T47D (cell line): ENCODE data around the gene CMSS1.

ENCODE experiments used
- DNase-seq, 2 experiments: peaks; one replicate each; pipeline versions ENCODE4 v3.0.0 to v3.0.0-alpha.2; 2011 to 2012; ENCODE audit warnings: low read depth in 1 of 2, low spot score in 1 of 2
- JUND ChIP-seq: IDR thresholded peaks from 2 replicates; pipeline ENCODE4 v1.6.1; 2012; ENCODE audit warnings: low read depth
- in situ Hi-C: cut with HindIII; loops from 2 replicates; pipeline ENCODE4 v1.10.0; 2016; ENCODE audit warnings: low sequenced_read_pairs, low pct_unique_long_range_greater_than_20kb

The CMSS1 gene

DNA sequence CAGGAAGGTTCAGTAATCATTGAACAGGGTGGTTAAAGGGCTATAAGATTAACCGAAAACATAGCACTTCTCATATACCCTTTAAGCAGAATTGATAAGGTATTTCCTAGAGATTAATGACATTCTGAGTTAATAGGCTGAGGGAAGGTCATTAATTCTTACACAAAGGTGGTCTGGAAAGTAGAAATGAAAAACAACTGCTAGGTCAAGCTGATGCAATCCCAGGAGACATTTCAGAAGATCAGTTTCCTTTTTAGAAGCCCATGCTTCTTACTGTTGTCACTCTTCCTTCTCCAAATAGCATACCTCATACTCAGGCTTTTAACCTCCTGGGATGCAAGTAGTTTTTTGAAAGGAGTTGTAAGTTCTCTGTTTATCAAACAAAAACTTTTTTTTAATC, 287.8 kb downstream of the CMSS1 start:
- DNase-seq: no peak
- TF ChIP-seq JUND: no peak
- in situ Hi-C loops: no loop called here

DNA sequence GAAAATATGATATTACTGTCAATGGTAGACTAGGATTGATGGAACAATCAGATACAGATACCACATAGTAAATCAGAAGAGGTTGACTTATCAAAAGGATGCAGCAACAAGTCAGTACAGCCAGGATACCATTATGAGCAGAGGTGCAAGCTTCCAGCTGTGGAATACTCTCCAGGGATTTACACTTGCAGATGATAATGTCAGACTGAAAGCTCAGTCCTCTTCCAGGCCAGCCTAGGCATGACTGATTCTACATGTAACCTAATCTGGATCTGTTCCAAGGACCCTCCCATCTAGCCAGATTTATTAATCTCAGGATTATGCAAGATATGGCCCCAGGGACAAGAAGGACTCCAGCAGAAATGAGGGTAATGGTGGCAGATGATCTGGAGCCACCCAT, 288.4 kb downstream of the CMSS1 start:
- no peak for TF ChIP-seq JUND
- in situ Hi-C loops: no loop called here
- DNase-seq: no peak

DNA sequence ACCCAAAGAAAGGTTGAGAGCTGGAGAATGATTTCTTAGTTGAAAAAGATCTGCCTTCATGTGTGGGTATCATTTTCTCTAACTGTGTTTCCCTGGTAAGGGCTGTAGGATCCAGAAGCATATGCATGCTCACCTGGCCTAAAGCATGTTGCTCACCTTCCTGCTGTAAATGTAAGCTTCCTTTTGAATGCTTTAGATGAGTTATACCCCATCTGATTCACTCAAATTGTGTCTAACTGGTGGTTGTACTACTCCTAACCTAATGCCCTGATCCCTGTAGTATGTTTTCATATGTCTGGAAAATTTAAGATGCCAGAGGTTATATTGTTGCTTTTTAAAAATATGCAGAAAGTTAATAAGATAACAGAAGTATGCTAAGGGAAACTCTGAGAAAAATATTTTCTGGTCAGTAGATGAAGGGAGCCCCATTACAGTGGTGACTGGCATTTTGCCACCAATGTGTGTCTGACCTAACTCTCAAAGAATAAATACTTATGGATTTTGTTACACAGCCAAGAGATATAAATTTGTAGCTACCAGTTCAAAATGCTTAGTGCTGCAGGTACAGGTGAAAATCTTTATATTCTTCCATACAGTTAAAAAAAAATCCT, 289.0 kb downstream of the CMSS1 start:
- DNase-seq: no peak
- in situ Hi-C loops: no loop called here

DNA sequence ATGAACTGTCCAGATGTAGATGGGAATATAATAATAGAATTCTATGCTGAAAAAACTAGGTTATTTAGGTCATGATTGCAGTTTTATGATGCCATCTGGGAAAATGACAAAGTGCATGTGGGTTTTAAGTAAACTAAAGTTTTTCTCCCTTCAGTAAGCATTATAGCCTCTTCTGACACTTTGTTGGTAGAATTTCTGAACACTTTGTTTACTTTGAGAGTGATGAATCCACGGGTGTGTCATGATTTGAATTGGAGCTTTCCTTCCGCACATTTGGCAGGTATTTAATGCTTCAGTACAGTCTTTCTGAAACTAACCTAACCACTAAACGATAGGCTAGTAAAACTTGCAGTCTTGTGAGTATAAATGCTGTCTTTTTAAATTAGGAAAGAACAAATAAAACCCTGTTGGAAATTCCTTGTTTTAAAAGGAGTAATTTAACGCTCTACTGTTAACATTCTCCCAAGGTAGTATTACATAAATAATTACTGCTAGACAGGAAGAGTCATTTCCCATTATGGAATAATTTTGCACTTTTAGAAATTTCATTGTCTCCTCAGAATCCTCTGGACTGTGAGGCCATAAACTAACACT, 289.7 kb downstream of the CMSS1 start:
- DNase-seq: no peak
- in situ Hi-C loops: no loop called here
- TF ChIP-seq JUND: no peak

More for the DNA sequence above, 289.0 kb downstream of the CMSS1 start:
- TF ChIP-seq JUND: no peak

DNA sequence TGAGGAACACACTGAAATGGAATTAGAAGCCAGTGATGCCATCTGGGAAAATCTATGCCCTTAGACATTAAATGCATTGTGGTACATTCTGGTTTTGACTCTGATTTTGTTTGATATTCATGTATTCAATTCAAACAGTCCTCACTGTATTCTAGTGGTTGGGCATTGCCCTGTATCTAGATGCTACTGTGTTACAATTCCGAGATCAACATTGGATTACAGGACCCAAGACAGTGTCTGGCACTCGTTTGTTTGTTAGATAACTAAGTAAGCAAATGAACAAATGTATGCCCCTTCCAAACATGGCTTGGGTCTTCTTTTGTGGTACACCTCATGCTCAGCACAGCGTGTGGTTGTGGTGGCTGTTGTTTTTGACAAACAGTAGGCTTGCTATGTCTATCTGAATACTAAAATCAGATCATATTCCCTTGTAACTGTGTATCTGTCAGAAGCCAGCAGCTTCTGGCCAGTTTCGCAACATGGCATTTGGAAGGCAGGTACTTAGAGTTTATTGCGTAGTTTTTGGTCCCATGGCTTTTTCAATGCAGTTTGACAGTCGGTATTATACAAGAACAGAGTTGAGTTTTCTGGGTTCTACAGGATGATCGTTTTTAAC, 290.9 kb downstream of the CMSS1 start:
- TF ChIP-seq JUND: no peak
- in situ Hi-C loops: no loop called here
- DNase-seq: no peak

DNA sequence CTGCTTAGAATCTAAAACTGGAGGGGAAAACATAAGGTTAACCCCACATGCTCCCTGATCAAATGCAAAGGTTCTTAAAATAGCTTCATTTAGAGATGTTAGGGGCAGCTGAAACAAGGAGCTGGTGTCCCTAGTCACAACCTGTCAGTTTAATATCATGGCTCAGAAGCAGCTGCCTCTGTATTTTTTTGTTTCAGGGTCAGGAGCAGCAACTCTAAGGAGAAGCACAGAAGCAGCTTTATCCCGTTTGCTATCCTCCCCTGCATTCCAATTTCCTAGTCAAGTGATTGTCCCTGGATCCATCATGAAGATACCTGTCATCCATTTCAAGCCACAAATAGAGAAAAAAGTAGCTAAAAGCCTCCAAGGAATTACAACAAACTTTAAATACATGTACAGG, 292.5 kb downstream of the CMSS1 start:
- DNase-seq: no peak
- in situ Hi-C loops: no loop called here
- TF ChIP-seq JUND: no peak

DNA sequence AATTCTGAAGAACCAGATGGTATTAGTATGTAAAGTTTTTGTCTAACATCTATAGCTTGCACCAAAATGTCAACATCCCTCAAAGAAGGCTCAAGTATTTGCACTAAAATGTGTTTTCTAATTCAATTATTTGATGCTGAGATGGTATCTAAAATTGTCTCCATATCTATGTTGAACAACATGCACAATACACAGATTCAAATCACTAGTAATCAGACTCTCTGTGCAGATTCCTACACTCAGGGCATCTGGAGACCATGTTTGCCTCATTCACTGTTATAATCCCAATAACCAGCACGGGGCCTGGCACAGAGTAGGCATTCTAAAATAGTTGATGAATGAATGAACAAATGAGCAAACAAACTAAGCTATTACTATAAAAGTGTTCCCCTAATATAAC, 294.1 kb downstream of the CMSS1 start:
- DNase-seq: no peak
- no peak for TF ChIP-seq JUND
- in situ Hi-C loops: no loop called here

DNA sequence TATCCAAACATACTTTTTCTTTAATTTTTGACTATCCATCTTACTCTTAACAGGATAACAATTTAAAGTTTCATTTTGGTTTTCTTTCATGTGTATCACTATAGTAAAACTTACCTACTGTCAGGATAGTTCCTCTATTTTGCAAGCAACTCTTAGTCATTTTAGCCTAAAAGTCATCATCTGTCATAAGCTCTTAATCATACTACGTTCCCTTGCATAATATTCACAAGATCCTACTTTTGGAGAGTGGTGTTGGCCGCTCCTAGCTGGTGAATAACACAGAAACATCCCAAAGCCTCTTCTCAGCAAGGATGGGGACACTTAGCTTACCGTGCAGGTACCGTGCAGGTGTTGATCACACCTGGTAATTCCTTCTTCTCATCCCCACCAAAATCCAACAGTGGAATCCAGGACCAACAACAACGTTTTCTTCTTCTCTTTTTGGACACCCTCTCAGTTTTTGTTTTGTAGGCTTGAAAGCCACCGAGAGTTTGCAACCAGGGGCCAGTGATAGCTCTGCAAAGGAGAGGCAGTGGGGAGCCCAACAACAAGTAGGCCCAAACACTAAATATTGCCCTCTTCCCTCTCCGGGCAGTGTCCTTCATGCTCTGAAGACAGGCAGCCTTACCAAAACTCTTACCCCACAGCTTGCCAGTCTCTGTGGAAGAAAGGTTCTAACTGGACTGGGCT, 296.2 kb downstream of the CMSS1 start:
- DNase-seq: no peak
- no peak for TF ChIP-seq JUND
- in situ Hi-C loops: no loop called here

DNA sequence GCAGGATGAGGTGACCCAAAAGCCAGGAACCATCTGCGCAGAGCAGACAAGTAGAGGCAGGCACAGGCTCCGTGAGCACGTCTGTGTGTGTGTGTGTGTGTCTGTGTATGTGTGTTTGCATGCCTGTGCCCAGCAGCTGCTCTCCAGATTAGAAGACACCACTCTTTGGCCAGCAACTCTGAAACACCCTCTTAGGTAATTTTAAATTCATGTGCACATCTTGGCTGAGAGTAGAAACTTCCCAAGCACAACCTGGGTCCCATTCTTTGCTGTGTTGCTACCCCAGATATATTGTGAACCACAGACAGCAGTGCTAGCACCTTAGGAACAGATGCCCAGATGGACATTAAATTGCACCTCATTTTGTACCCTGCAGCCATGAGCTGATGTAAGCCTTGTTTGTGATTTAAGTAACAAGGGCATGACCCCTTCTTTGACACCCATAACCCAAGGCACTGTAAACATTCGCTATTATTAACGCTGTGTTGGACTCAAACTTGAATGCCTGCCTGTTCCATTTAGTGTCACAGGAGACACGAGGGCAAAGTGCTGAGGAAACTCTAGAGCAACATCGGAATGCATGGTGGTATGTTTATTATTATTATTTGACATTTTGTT, 296.9 kb downstream of the CMSS1 start, which contains the start of gene FILIP1L:
FILIP1L (minus strand) TSS at position 89 of the 618 bp plus-strand sequence.
- no peak for DNase-seq
- no peak for TF ChIP-seq JUND
- in situ Hi-C loops: no loop called here

DNA sequence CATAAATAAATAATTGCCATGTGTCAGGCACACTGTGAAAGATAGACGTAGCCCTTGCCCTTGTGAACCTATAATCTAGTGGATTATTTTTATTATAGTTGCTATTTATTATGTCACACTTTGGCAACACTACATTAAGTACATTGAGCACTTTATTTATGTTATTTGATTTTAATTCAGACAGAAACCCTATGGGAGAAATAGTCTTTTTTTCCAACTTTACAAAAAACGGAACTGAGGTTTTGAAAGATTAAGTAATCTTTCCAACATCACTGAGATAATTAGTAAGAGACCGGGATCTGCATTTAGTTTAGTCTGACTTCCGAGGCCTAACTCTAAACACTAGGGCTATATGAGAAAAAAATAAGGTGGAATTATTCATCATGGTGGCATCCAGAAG, 299.4 kb downstream of the CMSS1 start:
- in situ Hi-C loops: no loop called here
- no peak for TF ChIP-seq JUND
- DNase-seq: no peak

DNA sequence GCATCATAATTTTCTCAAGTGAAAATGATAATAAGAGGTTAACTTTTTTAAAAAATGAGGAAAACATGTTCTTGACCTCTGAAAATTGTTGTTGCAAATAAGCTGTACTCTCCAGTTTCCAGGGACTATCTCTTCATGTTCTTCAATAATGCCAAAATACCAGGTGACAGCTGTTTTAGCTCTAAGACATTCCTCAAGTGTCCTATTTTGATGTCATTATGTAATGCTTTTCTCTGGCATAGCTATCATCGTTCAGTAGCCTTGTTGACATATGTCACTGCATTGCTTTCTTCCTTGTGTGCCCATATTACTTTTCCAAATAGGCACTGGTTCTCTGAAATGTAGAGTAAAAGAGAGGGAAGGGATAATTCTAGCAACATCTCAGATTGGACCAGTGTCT, 302.4 kb downstream of the CMSS1 start:
- no peak for TF ChIP-seq JUND
- DNase-seq: no peak

DNA sequence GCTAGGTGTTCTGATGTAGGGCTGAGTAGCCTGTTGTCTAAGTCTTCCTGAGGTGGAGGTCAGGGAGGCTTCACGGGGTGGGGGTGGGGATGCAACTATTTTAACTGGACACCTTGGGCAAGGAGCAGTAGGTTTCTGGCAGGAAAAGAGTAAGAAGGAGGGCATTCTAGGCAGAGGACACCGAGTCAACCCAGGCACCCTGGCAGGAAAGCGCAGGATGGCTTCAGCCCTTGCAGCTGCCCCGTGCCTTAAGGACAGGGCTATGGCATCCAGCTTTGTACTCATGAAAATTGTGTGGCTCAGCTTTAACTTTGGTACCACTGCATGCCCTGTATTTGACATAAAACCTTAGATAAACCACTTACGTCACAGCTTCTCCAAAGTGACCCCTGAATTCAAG, 303.0 kb downstream of the CMSS1 start:
- no peak for DNase-seq
- no peak for TF ChIP-seq JUND
- in situ Hi-C loops: no loop called here

More for the DNA sequence above, 302.4 kb downstream of the CMSS1 start:
- in situ Hi-C loops: no loop called here

DNA sequence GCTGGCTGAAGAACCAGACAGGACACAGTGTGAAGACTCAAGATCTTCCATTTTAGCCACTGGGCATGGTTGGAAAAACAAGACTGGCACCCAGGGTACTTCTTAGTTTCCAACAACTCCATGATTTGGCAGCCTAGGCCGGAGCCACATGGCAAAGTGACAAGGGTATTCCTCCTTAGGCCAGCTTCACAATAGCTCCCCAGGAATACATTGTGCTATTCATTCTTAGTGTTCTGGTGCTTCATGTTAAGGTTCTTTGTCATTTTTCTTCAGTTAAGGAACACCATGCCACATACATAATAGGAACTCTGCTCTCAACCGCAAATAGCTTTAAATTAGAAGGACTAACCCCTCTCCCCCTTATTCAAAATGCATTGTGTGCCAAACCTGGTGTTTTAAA, 304.7 kb downstream of the CMSS1 start:
- TF ChIP-seq JUND: no peak
- no peak for DNase-seq
- in situ Hi-C loops: no loop called here
